ENCODE results near the gene FOXN1. TPM values are rescaled to one million over a fixed set of nuclear protein-coding genes. Genes with fewer than 3 reads are reported as not detected.

The FOXN1 gene
- total and polyA plus RNA-seq, 2 of the 13 experiments (the other 11 are each of a cell fraction or from before 2014, with no cell fraction given): 0.01 TPM; not detected in 1

DNA sequence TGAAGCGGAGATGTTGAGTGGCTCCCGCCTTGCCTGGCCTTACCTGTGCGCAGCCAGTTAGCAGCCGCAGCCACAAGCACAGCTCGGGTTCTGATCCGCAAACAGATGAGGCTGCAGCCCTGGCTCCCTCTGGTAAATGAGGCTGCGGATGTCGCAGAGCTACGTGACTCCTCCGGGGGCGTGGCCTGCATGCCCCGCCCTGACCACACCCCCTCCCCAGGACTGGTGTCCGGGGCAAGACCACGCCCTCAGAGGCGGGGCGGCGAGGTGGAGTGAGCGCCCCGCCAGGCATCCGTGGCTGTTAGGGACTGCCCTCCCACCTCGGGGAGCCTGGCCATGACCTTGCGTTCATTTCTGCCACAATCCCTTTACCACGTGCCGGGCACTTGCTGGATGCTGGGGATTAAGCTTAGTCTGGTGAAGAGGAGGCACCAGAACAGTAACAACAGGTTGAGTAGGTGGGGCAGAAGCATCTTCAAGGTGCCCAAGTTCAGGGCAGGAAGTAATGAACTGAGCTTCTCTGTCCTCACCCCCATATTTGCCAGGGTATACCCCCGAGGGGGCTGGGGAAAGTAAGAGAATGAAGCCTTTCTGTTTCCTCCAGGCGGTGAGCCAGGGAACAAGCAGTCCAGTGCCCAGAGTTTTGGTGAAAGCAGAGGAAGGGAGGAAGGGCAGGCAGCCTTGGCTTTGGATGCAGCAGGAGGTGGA is 70.8 kb downstream of the FOXN1 start, which contains the start of gene ALDOC (continued):
- TF ChIP-seq HMGXB3 (CRISPR knock-in tag; IDR thresholded peaks at IDR 0.05; ENCODE audit: borderline replicate concordance) (peak; percentile 83; the same call in 1 of the 2 replicates), NFIC (IDR thresholded peaks at IDR 0.05; ENCODE audit: low read length) (no peak), HDAC2 (CRISPR knock-in tag; IDR thresholded peaks at IDR 0.05) (peak; percentile 70), ZMYM3 (CRISPR knock-in tag; IDR thresholded peaks at IDR 0.05) (peak; percentile 28; the same call in 1 of the 2 replicates), LRRFIP1 (CRISPR knock-in tag; conservative IDR thresholded peaks at IDR 0.05) (0 out of 2 replicates have a peak, but pooled peaks have one; percentile 28), ZNF652 (CRISPR knock-in tag; IDR thresholded peaks at IDR 0.05; ENCODE audit: borderline replicate concordance, low read depth) (0 out of 2 replicates have a peak, but pooled peaks have one; percentile 33), MAX (IDR thresholded peaks at IDR 0.05) (peak; percentile 95), SMC3 (IDR thresholded peaks at IDR 0.05; ENCODE audit: low read length) (no peak), ZNF574 (CRISPR knock-in tag; IDR thresholded peaks at IDR 0.05) (0 out of 2 replicates have a peak, but pooled peaks have one; percentile 58), FOXA3 (CRISPR knock-in tag; IDR thresholded peaks at IDR 0.05) (peak; percentile 72; the same call in 1 of the 2 replicates), MIER3 (CRISPR knock-in tag; IDR thresholded peaks at IDR 0.05; ENCODE audit: borderline replicate concordance) (peak; percentile 89; the same call in 1 of the 2 replicates), MED8 (CRISPR knock-in tag; IDR thresholded peaks at IDR 0.05; ENCODE audit: insufficient replicate concordance) (no peak)
- TF ChIP-seq, protein P1, sequence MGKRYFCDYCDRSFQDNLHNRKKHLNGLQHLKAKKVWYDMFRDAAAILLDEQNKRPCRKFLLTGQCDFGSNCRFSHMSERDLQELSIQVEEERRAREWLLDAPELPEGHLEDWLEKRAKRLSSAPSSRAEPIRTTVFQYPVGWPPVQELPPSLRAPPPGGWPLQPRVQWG (CRISPR knock-in tag; IDR thresholded peaks at IDR 0.05; ENCODE audit: borderline replicate concordance, low read depth): no peak

Data from HepG2 (cell line).